ENCODE results near the gene LMBR1L. TPM values are rescaled to one million over a fixed set of nuclear protein-coding genes. Genes with fewer than 3 reads are reported as not detected.
"Not testable (repeated sequence)": the region's sequence is repeated elsewhere in the genome, so short reads cannot be mapped to it uniquely, and the experiment has no call there.

Gene LMBR1L
- total RNA-seq, 4 donors from 2014 or later, result 17.6 to 77.5 (median 37.5) TPM

GRCh38 chr12:49069507-49070346 is 40.9 kb downstream of the LMBR1L start, which contains the start of gene RHEBL1:
Gene RHEBL1 (minus strand): TSS chr12:49069979. CDS start chr12:49069785, 194 bp downstream.
- Histone ChIP-seq H3K27ac (peak within 1 kb of the TSS in 3 of 4 donors; percentile 65 to 79 (median 76)), H3K4me1 (peaks cover 2 to 19% (median 3%) of the 10 kb centered on the region in 3 donors), H3K4me3 (peak within 1 kb of the TSS; percentile 56 to 65), H3K36me3 (no peaks in the 10 kb centered on the region), H3K9me3 (no peaks in the 10 kb centered on the region), H3K27me3 (no peaks in the 10 kb centered on the region)
- TF ChIP-seq POLR2AphosphoS5 (IDR thresholded peaks at IDR 0.05) (peak; percentile 26), EP300 (IDR thresholded peaks at IDR 0.05) (no peak), POLR2A (IDR thresholded peaks at IDR 0.05) (peak in 1 of 2 donors; percentile 34), CTCF (IDR thresholded peaks at IDR 0.05) (peak in 2 of 4 experiments; percentile 1 to 21)
- peak; percentile 100 for ATAC-seq
- WGBS, 2 donors (ENCODE audit: low coverage in 1 of 2), result 0 to 4% methylated on average over 10 to 11 of the region's 60 CpGs

- peaks cover 2 to 23% (median 3%) of the 10 kb centered on the region in 3 donors for H3K4me1 ChIP-seq
- peak overlapping the region; percentile 56 to 65 for H3K4me3 ChIP-seq
- no peaks in the 10 kb centered on the region for H3K36me3 ChIP-seq
- no peak for TF ChIP-seq EP300 (IDR thresholded peaks at IDR 0.05)
- TF ChIP-seq POLR2AphosphoS5 (IDR thresholded peaks at IDR 0.05), result no peak
- no peak for TF ChIP-seq POLR2A (IDR thresholded peaks at IDR 0.05)
- TF ChIP-seq CTCF (IDR thresholded peaks at IDR 0.05), result no peak
- H3K27ac ChIP-seq, result peak overlapping the region in 3 of 4 donors; percentile 65 to 79 (median 76)
- WGBS, 2 donors (ENCODE audit: low coverage in 1 of 2), result 7 to 18% methylated on average over 12 to 13 of the region's 21 CpGs
- no peaks in the 10 kb centered on the region for H3K27me3 ChIP-seq
- ATAC-seq, result no peak
- no peaks in the 10 kb centered on the region for H3K9me3 ChIP-seq
Observed at GRCh38 chr12:49068879-49069506, 41.7 kb downstream of the LMBR1L start.

- no peak overlapping the region for H3K4me3 ChIP-seq
- 40 to 67% methylated on average over 1 to 4 of the region's 4 CpGs for WGBS, 2 donors (ENCODE audit: low coverage in 1 of 2)
Observed at GRCh38 chr12:49066120-49066519, 44.5 kb downstream of the LMBR1L start.

DNA sequence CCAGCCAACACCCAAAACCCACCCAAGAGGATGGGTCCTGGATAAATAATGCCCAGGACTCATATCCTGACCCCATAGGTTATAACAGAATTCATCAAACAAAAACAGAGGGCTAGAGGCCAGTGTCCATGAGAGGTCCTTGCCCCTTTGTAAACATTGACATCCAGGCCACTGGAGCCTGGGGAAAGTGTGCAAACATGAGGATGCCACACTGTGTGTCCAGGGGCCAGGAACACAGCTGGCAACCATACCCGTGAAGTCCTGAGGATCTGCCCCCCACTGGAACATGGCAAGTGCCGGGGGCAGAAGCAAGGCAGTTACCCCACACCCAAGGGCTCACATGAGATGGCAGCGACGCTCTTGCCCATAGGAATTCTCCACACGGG is 45.9 kb downstream of the LMBR1L start:
- no peaks in the 10 kb centered on the region for H3K9me3 ChIP-seq
- H3K27me3 ChIP-seq, result no peaks in the 10 kb centered on the region
- no peak overlapping the region for H3K4me3 ChIP-seq
- no peaks in the 10 kb centered on the region for H3K36me3 ChIP-seq
- H3K4me1 ChIP-seq, result peaks cover 0 to 27% (median 0%) of the 10 kb centered on the region in 3 donors
- ATAC-seq, result no peak
- TF ChIP-seq POLR2A (IDR thresholded peaks at IDR 0.05) (no peak), EP300 (IDR thresholded peaks at IDR 0.05) (no peak), POLR2AphosphoS5 (IDR thresholded peaks at IDR 0.05) (no peak), CTCF (IDR thresholded peaks at IDR 0.05) (no peak)
- WGBS, 2 donors (ENCODE audit: low coverage in 1 of 2), result 86% methylated on average over 5 of the region's 5 CpGs; no CpG with 5 or more reads in 1 of the 2 donors
- no peak overlapping the region for H3K27ac ChIP-seq

More at GRCh38 chr12:49066120-49066519, 44.5 kb downstream of the LMBR1L start:
- H3K36me3 ChIP-seq, result no peaks in the 10 kb centered on the region
- no peaks in the 10 kb centered on the region for H3K9me3 ChIP-seq
- no peaks in the 10 kb centered on the region for H3K27me3 ChIP-seq
- TF ChIP-seq EP300 (IDR thresholded peaks at IDR 0.05) (no peak), CTCF (IDR thresholded peaks at IDR 0.05) (no peak)
- no peak for ATAC-seq
- H3K27ac ChIP-seq, result no peak overlapping the region
- peaks cover 2 to 33% (median 3%) of the 10 kb centered on the region in 3 donors for H3K4me1 ChIP-seq

DNA sequence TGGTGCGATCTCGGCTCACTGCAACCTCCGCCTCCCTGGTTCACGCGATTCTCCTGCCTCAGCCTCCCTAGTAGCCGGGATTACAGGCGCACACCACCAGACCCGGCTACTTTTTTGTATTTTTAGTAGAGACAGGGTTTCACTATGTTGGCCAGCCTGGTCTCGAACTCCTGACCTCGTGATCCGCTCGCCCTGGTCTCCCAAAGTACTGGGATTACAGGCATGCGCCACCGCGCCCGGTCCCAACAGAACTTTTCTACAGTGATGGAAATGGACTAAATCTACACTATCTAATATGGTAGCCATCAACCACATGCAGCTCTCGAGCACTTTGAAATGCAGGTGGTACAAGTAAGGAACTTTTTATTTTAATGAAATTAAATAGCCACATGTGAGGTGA is 48.7 kb downstream of the LMBR1L start:
- not testable (repeated sequence) for ATAC-seq, H3K27ac ChIP-seq, H3K36me3 ChIP-seq, H3K27me3 ChIP-seq, H3K9me3 ChIP-seq, H3K4me3 ChIP-seq
- WGBS, 2 donors (ENCODE audit: low coverage in 1 of 2), result 76 to 93% methylated on average over 3 to 9 of the region's 17 CpGs
- peaks cover 0 to 40% (median 19%) of the 10 kb centered on the region in 3 donors for H3K4me1 ChIP-seq
